HepG2 (cell line): ENCODE data around the gene ECSCR. TPM values are rescaled to one million over a fixed set of nuclear protein-coding genes. Genes with fewer than 3 reads are reported as not detected.

Experiments used
- GLI4 ChIP-seq: sonication (generic); formaldehyde crosslinking; IDR thresholded peaks from 2 replicates; pipeline ENCODE4 v1.5.1; 2020; ENCODE audit warnings: missing genetic modification reagents, mild to moderate bottlenecking, moderate library complexity, borderline replicate concordance
- HHEX ChIP-seq: IDR thresholded peaks from 2 replicates; pipeline ENCODE4 v1.6.1; 2016; ENCODE audit warnings: control low read depth
- MEF2D ChIP-seq: sonication (generic); formaldehyde crosslinking; IDR thresholded peaks from 2 replicates; pipeline ENCODE4 v1.5.1; 2020; ENCODE audit warnings: mild to moderate bottlenecking, missing genetic modification reagents
- NR3C1 ChIP-seq: sonication (generic); formaldehyde crosslinking; IDR thresholded peaks from 2 replicates; pipeline ENCODE4 v1.4.0; 2020; ENCODE audit warnings: missing genetic modification reagents
- SALL1 ChIP-seq: sonication (generic); formaldehyde crosslinking; IDR thresholded peaks from 2 replicates; pipeline ENCODE4 v1.8.0; 2022; ENCODE audit warnings: mild to moderate bottlenecking, missing genetic modification reagents
- ZBTB8A ChIP-seq: sonication (generic); formaldehyde crosslinking; IDR thresholded peaks from 2 replicates; pipeline ENCODE4 v1.4.0; 2020; ENCODE audit warnings: mild to moderate bottlenecking, low read depth, missing genetic modification reagents, borderline replicate concordance
- ZFP37 ChIP-seq: sonication (generic); formaldehyde crosslinking; IDR thresholded peaks from 2 replicates; pipeline ENCODE4 v1.4.0; 2020; ENCODE audit warnings: missing genetic modification reagents, borderline replicate concordance
- ZNF136 ChIP-seq: sonication (generic); formaldehyde crosslinking; IDR thresholded peaks from 2 replicates; pipeline ENCODE4 v1.8.1; 2022; ENCODE audit warnings: low read depth, mild to moderate bottlenecking, moderate library complexity, missing genetic modification reagents
- ZNF607 ChIP-seq: sonication (generic); formaldehyde crosslinking; IDR thresholded peaks from 2 replicates; pipeline ENCODE4 v1.5.1; 2020; ENCODE audit warnings: missing genetic modification reagents, mild to moderate bottlenecking, borderline replicate concordance
- ZNF619 ChIP-seq: sonication (generic); formaldehyde crosslinking; IDR thresholded peaks from 2 replicates; pipeline ENCODE4 v1.4.0; 2020; ENCODE audit warnings: mild to moderate bottlenecking, missing genetic modification reagents
- ZNF768 ChIP-seq: sonication (generic); formaldehyde crosslinking; IDR thresholded peaks from 2 replicates; pipeline ENCODE4 v1.4.0; 2020; ENCODE audit warnings: missing genetic modification reagents
- ZSCAN21 ChIP-seq: sonication (generic); formaldehyde crosslinking; IDR thresholded peaks from 2 replicates; pipeline ENCODE4 v1.8.0; 2022; ENCODE audit warnings: mild to moderate bottlenecking, missing genetic modification reagents, moderate library complexity, borderline replicate concordance
- polyA plus RNA-seq, 8 experiments: library from polyadenylated mRNA; depleted of rRNA in 3 of 8; stranded (reverse) in 7 of 8; unstranded in 1 of 8; fragments of >200 nt; fragmentation: Illumina TruSeq in 4 of 8; extraction: Trizol in 4 of 8; gene quantifications; 2 replicates each; pipeline versions ENCODE4 v1.2.1 to v1.2.3, GENCODE V29; 2011 to 2016; ENCODE audit warnings: low read depth in 4 of 8, missing spikeins in 1 of 8, mixed read lengths in 1 of 8; ENCODE audit not compliant: insufficient read depth in 1 of 8
- total RNA-seq, 5 experiments: library from RNA; depleted of rRNA; stranded (reverse); fragments of >200 nt; fragmentation: Illumina TruSeq; extraction: Trizol; gene quantifications; 2 replicates each; pipeline ENCODE4 v1.2.3, GENCODE V29; 2016; ENCODE audit warnings: low read depth in 1 of 5
- TF ChIP-seq, protein P1 (sequence below): sonication (generic); formaldehyde crosslinking; IDR thresholded peaks from 2 replicates; pipeline ENCODE4 v1.5.1; 2020; ENCODE audit warnings: mild to moderate bottlenecking, missing genetic modification reagents, moderate library complexity
- TF ChIP-seq, protein P2 (sequence below): sonication (generic); formaldehyde crosslinking; IDR thresholded peaks from 2 replicates; pipeline ENCODE4 v1.4.0; 2020; ENCODE audit warnings: missing genetic modification reagents
- TF ChIP-seq, protein P3 (sequence below): sonication (generic); formaldehyde crosslinking; IDR thresholded peaks from 2 replicates; pipeline ENCODE4 v1.5.1; 2020; ENCODE audit warnings: missing genetic modification reagents, mild to moderate bottlenecking, borderline replicate concordance
- TF ChIP-seq, protein P4 (sequence below): sonication (generic); formaldehyde crosslinking; IDR thresholded peaks from 2 replicates; pipeline ENCODE4 v1.5.1; 2020; ENCODE audit warnings: mild to moderate bottlenecking, missing genetic modification reagents, moderate library complexity
- TF ChIP-seq, protein P5 (sequence below): sonication (generic); formaldehyde crosslinking; IDR thresholded peaks from 2 replicates; pipeline ENCODE4; 2020; ENCODE audit warnings: missing genetic modification reagents, mild to moderate bottlenecking, borderline replicate concordance

Gene ECSCR
- total and polyA plus RNA-seq, 2 of the 13 experiments (the other 11 are each of a cell fraction or from before 2014, with no cell fraction given), result 0.18 TPM; not detected in 1

DNA sequence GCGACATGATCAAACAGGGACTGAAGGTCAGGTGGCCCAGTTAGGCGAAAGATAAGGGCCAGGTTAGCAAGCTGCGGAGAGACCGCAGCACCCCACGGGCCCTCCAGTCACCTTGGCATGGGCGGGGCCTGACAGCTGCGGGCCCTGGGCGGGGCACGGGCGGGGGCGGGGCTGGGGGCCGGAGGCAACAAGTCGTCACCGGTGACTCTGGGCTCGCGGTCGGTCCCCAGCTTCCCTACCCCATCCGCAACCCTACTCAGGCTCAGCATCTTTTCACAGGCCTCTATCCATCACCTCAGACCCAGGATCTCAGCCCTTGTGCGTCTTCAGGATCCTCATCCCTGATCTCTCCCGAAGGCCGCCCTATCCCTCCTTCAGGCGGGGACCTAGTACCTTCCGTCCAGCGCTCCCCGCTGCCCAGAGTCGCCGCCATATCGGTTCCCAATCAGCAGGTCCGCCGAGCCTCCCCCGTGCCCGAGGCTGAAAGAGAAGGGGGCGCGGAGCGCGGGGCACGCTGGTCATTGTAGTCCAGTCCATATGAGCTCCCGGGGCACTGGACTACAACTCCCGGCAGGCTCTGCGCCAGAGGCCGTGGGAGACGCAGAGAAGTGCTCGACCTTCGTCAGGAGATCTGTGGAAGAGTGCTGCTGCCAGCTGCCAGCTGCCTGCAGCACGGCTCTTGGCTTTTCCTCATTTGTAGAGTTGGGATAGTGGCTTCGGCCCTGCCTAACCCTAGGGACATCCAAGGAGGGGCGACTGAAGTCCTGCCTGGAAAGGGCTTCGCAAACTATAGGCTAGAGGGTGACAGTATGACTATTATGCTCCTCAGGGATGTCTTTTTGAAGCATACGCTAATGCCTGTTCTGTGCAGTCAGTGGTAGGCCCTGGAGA lies 23.3 kb downstream of the ECSCR start, which contains the start of gene DNAJC18 (continued):
- TF ChIP-seq, protein P1, sequence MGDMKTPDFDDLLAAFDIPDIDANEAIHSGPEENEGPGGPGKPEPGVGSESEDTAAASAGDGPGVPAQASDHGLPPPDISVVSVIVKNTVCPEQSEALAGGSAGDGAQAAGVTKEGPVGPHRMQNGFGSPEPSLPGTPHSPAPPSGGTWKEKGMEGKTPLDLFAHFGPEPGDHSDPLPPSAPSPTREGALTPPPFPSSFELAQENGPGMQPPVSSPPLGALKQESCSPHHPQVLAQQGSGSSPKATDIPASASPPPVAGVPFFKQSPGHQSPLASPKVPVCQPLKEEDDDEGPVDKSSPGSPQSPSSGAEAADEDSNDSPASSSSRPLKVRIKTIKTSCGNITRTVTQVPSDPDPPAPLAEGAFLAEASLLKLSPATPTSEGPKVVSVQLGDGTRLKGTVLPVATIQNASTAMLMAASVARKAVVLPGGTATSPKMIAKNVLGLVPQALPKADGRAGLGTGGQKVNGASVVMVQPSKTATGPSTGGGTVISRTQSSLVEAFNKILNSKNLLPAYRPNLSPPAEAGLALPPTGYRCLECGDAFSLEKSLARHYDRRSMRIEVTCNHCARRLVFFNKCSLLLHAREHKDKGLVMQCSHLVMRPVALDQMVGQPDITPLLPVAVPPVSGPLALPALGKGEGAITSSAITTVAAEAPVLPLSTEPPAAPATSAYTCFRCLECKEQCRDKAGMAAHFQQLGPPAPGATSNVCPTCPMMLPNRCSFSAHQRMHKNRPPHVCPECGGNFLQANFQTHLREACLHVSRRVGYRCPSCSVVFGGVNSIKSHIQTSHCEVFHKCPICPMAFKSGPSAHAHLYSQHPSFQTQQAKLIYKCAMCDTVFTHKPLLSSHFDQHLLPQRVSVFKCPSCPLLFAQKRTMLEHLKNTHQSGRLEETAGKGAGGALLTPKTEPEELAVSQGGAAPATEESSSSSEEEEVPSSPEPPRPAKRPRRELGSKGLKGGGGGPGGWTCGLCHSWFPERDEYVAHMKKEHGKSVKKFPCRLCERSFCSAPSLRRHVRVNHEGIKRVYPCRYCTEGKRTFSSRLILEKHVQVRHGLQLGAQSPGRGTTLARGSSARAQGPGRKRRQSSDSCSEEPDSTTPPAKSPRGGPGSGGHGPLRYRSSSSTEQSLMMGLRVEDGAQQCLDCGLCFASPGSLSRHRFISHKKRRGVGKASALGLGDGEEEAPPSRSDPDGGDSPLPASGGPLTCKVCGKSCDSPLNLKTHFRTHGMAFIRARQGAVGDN (CRISPR knock-in tag), result peak; percentile 88
- TF ChIP-seq ZNF619 (CRISPR knock-in tag), result no peak
- TF ChIP-seq, protein P2, sequence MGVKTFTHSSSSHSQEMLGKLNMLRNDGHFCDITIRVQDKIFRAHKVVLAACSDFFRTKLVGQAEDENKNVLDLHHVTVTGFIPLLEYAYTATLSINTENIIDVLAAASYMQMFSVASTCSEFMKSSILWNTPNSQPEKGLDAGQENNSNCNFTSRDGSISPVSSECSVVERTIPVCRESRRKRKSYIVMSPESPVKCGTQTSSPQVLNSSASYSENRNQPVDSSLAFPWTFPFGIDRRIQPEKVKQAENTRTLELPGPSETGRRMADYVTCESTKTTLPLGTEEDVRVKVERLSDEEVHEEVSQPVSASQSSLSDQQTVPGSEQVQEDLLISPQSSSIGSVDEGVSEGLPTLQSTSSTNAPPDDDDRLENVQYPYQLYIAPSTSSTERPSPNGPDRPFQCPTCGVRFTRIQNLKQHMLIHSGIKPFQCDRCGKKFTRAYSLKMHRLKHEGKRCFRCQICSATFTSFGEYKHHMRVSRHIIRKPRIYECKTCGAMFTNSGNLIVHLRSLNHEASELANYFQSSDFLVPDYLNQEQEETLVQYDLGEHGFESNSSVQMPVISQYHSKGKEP (CRISPR knock-in tag), result no peak
- TF ChIP-seq ZNF136 (CRISPR knock-in tag), result no peak
- TF ChIP-seq MEF2D (CRISPR knock-in tag), result 0 out of 2 replicates have a peak, but pooled peaks have one; percentile 32
- TF ChIP-seq ZBTB8A, result no peak
- no peak for TF ChIP-seq NR3C1 (CRISPR knock-in tag)
- peak; percentile 25; the same call in 1 of the 2 replicates for TF ChIP-seq ZFP37
- TF ChIP-seq HHEX, result no peak
- TF ChIP-seq SALL1 (CRISPR knock-in tag), result peak; percentile 67
- peak; percentile 56; the same call in 1 of the 2 replicates for TF ChIP-seq ZNF607 (CRISPR knock-in tag)
- TF ChIP-seq, protein P3, sequence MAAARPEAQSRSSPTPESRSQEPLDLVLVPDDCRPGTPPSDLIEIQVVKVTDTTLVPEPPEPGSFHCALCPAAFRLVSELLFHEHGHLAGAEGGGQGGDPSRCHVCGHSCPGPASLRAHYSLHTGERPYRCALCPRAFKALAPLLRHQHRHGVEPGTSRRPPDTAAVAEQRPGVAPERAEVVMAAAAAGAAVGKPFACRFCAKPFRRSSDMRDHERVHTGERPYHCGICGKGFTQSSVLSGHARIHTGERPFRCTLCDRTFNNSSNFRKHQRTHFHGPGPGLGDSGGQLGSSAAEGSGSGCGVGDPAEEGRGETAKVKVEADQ, result 0 out of 2 replicates have a peak, but pooled peaks have one; percentile 33
- TF ChIP-seq, protein P4, sequence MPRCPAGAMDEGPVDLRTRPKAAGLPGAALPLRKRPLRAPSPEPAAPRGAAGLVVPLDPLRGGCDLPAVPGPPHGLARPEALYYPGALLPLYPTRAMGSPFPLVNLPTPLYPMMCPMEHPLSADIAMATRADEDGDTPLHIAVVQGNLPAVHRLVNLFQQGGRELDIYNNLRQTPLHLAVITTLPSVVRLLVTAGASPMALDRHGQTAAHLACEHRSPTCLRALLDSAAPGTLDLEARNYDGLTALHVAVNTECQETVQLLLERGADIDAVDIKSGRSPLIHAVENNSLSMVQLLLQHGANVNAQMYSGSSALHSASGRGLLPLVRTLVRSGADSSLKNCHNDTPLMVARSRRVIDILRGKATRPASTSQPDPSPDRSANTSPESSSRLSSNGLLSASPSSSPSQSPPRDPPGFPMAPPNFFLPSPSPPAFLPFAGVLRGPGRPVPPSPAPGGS (CRISPR knock-in tag), result peak; percentile 92
- peak; percentile 29; the same call in 1 of the 2 replicates for TF ChIP-seq ZNF768 (CRISPR knock-in tag)
- peak; percentile 82; the same call in 1 of the 2 replicates for TF ChIP-seq ZSCAN21 (CRISPR knock-in tag)
- TF ChIP-seq, protein P5, sequence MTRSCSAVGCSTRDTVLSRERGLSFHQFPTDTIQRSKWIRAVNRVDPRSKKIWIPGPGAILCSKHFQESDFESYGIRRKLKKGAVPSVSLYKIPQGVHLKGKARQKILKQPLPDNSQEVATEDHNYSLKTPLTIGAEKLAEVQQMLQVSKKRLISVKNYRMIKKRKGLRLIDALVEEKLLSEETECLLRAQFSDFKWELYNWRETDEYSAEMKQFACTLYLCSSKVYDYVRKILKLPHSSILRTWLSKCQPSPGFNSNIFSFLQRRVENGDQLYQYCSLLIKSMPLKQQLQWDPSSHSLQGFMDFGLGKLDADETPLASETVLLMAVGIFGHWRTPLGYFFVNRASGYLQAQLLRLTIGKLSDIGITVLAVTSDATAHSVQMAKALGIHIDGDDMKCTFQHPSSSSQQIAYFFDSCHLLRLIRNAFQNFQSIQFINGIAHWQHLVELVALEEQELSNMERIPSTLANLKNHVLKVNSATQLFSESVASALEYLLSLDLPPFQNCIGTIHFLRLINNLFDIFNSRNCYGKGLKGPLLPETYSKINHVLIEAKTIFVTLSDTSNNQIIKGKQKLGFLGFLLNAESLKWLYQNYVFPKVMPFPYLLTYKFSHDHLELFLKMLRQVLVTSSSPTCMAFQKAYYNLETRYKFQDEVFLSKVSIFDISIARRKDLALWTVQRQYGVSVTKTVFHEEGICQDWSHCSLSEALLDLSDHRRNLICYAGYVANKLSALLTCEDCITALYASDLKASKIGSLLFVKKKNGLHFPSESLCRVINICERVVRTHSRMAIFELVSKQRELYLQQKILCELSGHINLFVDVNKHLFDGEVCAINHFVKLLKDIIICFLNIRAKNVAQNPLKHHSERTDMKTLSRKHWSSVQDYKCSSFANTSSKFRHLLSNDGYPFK (CRISPR knock-in tag), result peak; percentile 55
- peak; percentile 76; the same call in 1 of the 2 replicates for TF ChIP-seq GLI4 (CRISPR knock-in tag)
